OCI-M1 (cell line): ENCODE data around the gene LCNL1.

ENCODE experiments used
- DNase-seq: peaks from one replicate; lab custom pipeline; 2025; lab: John Stamatoyannopoulos, UW

The LCNL1 gene

GRCh38 chr9:136960212-136960937, 22.4 kb upstream of the LCNL1 start:
- no peak for DNase-seq

- DNase-seq: no peak
Measured at GRCh38 chr9:136960938-136961275, 21.9 kb upstream of the LCNL1 start.

- DNase-seq: no peak
Measured at GRCh38 chr9:136961279-136962065, 21.3 kb upstream of the LCNL1 start.

DNA sequence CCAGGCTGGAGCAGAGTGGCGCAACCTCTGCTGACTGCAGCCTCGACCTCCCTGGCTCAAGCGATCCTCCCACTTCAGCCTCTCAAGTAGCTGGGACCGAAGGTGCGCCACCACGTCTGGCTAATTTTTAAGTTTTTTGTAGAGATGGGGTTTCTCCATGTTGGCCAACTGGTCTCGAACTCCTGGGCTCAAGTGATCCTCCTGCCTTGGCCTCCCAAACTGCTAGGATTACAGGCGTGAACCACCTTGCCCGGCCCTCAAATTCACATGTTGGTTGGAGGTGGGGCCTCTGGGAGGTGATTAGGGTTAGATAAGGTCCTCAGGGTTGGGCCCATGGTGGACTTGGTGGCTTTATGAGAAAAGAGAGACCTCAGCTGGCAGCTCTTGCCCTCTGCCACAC, 20.6 kb upstream of the LCNL1 start:
- no peak for DNase-seq

DNA sequence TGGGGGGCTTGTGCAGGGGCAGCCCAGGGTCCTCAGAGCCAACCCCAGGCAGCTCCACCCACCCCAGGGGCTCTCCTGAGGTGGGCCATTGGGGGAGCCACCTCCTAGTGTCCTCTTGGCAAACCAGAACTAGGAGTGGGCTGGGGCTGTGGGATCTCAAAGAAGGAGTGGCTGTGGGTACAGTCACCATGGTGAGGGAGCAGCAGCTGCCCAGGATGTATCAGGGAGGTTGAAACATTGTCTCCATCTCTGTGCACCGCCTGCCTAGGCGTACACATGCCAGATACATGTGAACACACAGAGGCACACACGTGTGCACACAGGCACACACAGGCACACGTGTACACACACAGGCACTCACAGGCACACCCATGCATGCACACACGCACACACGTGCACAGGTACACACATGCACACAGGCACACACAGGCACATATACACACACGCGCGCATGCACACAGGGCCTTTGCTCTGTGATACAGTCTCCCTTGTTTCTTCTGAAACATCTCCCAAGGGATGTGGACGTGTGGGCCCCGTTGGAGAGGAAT, 20.0 kb upstream of the LCNL1 start:
- DNase-seq: no peak

DNA sequence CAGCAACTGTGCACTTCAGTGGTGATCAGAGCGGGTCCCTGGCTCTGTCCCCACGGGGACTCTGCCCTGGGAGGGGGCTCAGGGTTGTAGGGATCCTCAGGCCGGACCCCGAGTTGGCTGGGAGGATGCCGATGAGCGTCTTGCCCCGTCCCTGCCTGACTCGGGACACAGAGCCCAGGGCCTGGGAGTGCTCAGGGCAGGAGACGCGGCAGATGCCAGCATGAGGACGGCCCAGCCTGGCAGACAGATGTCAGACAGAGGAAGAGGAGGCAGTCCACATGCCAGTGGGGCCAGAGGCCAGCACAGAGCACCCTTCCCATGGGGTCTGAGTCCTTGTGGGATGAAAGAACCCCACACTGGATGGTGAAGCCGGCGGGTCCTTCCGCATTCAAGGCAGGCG, 19.5 kb upstream of the LCNL1 start:
- no peak for DNase-seq

DNA sequence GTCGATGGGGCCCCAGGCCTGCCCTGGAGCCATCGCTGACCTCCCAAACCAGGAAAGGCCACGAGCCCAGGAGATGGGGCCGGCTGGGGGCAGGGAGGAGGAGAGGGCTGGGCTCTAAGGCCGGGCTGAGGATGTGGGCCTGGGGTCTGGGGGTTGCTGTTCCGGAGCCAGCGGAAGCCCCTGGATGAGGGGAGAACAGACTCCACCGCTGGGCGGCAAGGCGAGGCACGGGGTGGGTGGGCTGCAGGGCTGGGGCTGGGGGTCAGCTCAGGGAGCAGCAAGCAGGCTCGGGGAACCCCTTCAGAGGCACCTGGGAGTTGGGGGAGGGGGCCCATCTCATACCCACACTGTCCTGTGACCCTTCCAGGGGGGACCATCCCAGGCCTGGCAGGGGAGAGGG, 19.0 kb upstream of the LCNL1 start:
- DNase-seq: no peak

DNA sequence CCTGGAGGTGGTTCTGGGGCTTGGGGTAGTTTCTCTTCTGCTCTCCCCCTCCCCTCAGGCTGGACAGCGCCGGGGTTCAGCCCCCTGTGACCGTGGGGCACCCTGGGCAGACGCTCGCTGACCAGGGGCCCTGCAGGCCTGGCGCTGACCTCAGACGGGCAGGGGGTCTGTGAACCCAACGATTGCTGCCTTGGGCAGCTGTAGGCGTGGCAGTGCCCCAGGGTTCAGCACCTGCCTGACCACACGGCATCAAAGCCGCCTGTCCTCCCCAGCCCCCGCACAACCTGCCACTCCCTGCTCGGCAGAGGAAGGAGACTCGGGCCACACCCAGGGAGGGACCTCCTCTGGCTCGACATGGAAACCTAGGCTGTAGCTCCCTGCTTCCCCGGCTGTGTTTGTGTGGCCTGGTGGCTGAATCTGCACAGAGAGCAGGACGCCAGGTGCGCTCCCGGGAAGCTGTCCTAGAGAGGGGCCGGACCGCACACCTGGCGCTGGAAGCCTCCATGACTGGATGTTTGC, 18.6 kb upstream of the LCNL1 start:
- no peak for DNase-seq

DNA sequence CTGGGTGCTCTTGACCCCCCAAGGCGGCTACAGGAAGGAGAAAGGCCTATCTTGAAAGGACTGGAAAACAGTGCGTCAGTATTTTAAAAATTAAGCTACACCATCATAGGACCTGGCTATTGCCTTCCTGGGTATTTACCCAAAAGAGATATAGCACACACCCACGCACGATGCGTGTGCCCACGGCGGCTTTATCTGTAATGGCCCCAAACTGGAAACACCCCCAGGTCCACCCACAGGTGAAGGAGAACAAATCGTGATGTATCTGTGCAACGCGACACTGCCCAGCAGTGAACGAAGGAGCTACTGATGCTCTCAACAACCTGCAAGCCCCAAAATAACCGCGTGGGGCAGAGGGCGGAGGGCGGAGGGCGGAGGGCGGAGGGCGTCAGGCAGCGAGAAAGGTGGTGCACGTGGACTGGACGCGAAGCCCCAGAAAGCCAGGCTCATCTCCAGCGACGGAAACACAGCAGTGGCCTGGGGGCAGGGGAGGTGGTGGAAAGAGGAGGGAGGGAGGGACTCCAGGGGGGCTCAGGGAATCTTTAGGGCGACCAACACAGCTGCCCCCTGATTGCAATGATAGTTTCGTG, 17.9 kb upstream of the LCNL1 start:
- no peak for DNase-seq

DNA sequence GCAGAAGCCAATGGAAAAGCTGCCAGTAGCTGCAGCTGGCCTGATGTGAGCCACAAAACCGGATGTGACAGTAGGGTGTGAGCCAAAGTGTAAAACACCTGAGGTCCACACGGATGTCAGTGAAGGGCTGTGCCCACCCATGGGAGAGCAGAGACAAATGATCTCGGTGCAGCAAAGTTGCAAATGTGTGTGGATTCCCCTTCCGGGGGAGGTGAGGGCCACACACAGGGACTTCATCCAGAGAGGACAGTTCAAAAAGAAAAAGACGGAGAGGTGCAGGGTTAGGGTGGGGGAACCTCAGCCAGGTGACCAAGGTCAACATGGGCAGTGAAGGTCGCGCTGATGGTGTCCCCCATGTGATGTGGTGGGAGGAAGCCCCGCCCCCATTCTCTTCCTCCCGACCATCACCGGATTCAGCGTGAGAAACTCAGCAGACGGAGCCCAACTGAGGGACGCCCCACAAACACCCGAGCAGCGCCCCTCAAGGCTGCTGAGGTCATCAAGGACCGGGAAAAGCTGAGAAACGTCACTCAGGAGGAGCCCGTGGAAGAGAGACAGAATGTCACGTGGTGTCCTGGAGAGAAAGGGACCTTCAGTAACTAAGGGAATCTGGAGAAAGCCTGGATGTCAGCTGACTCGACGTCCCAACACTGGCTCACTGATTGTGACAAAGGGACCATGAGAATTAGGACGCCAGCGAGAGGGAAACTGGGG, 16.9 kb upstream of the LCNL1 start:
- DNase-seq: peak; percentile 13

DNA sequence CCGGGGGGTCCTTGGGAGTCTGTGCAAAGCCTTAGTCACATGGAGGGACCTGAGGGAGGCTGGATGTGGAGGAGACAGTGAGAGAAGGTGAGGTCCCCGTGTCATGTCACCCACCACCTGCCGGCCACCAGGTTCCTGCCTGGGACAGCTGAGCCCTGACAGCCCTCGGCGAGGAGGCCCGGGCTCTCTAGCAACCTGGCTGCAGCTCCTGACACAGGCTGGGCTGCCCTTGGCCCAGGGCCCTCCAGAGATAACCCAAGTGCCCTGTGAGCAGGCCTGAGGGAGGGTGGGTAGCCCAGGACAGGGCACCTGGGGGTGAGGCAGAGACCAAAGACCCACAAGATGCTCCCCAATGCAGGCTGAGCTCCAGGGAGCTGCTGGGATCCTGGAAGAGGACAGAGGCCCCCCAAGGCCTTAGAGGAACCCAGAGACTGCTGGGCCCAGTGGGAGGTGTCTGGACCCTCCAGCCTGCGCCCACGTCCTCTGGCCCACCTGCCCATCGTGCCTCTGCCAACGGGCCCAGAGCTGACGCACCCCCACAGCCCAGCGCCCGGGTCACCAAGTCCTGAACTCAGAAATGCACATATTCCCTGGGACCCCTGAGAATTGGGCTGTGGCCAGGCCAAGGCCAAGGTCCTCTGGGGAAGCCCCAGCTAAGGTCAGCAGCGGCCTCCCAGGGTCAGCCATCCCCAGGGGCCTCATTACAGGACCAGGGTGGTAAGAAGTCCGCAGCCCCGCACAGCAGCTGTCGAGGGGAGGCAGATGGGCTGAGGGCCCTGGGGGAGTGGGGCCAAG, 14.3 kb upstream of the LCNL1 start:
- DNase-seq: no peak

DNA sequence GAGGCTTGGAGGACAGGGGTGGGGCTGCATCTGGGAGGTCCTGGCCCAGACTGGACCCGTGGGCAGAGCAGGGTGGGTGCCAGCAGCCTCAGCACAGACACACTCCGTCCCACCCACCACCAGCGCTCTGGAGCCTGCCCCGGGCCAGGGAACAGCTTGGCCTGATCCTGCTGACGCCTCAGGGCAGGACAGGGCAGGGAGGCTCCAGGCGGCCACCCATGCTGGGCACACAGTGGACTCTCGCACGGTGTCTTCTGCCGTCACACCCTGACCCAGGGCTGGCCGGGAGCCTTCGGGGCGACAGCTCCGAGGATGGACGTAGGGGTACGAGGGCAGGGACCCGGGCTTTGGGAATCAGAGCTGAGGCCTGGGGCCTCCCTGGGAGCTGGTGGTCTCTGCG, 13.6 kb upstream of the LCNL1 start:
- no peak for DNase-seq

GRCh38 chr9:136969774-136970173, 13.0 kb upstream of the LCNL1 start:
- no peak for DNase-seq

DNA sequence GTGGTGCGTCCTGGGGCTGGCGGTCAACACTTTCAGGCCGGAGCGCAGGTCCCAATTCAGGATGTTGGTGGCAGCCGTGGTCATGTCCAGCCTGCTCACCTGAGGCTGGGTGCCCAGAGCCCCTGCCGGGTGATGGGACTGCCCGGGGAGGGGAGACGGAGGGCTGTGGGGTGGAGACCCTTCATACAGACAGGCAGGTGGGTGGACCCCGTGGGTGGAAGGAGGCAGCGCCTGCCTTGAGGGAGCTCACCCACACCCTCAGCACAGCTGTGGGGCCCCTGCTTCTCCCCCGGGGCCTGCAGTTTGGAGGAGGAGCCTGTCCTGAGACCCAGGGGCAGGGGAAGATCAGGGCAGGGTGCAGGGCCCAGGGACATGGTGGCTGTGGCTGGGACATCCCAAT, 12.4 kb upstream of the LCNL1 start:
- no peak for DNase-seq

DNA sequence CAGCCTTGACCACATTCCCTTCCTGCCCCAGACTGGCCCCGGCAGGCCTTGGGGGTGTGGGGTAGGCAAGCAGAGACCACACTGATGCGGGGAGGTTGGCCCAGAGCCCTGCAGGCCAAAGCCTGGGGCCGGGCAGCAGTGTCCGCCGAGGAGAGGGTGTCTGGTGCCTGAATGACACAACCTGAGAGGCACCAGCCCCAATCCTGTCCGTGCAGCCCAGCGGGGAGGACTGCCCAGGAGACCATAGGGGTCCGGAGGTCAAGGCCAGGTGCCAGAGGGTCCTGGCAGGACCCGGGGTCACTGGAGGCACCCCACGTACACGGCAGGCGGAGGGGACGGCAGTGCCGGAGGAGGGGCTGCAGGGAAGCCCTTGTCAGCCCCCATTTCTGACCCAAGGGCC, 11.0 kb upstream of the LCNL1 start:
- DNase-seq: no peak

GRCh38 chr9:136972335-136972734, 10.5 kb upstream of the LCNL1 start:
- no peak for DNase-seq

GRCh38 chr9:136972743-136973142, 10.1 kb upstream of the LCNL1 start:
- DNase-seq: no peak

- no peak for DNase-seq
Measured at GRCh38 chr9:136973618-136974617, 8.9 kb upstream of the LCNL1 start.

- DNase-seq: no peak
Measured at GRCh38 chr9:136974817-136975535, 7.8 kb upstream of the LCNL1 start.
